Spinal cord (tissue), 10 donors: ENCODE measurements around the gene TM2D1. TPM values are rescaled to one million over a fixed set of nuclear protein-coding genes. Genes with fewer than 3 reads are reported as not detected.

Experiments used
- DNase-seq, 6 donors: peaks; one replicate each; pipeline versions ENCODE4 v3.0.0 to v3.0.0-alpha.2; 2013 to 2015; ENCODE audit warnings: low spot score in 6 of 6, low read depth in 4 of 6
- H3K27ac ChIP-seq: one replicate; pipeline ENCODE4 v1.5.1; 2013; ENCODE audit warnings: low read depth, low read length, control low read depth
- H3K27me3 ChIP-seq: one replicate; pipeline ENCODE4 v1.6.1; 2013; ENCODE audit warnings: low read length; ENCODE audit not compliant: control insufficient read depth, insufficient read depth
- H3K36me3 ChIP-seq: one replicate; pipeline ENCODE4 v1.6.1; 2013; ENCODE audit warnings: low read length; ENCODE audit not compliant: control insufficient read depth, insufficient read depth
- H3K4me1 ChIP-seq: one replicate; pipeline ENCODE4 v1.6.1; 2013; ENCODE audit warnings: low read length; ENCODE audit not compliant: control insufficient read depth, insufficient read depth
- H3K4me3 ChIP-seq: one replicate; pipeline ENCODE4 v1.5.1; 2013; ENCODE audit warnings: low read depth, low read length, control low read depth
- H3K9me3 ChIP-seq: one replicate; pipeline ENCODE4 v1.6.1; 2013; ENCODE audit warnings: low read length; ENCODE audit not compliant: control insufficient read depth, insufficient read depth
- WGBS: methylation state at CpG from one replicate; pipeline ENCODE4 v1.1.5; 2013; ENCODE audit warnings: missing lambda C conversion rate; ENCODE audit not compliant: insufficient coverage; 5-methylcytosine and 5-hydroxymethylcytosine counted together
- polyA plus RNA-seq, 2 donors: library from polyadenylated mRNA; unstranded; fragments of 120-200 nt; gene quantifications; one replicate each; pipeline ENCODE4 v1.2.1, GENCODE V29; 2013; ENCODE audit not compliant: insufficient read length in 2 of 2
- total RNA-seq, 2 donors: library from RNA; depleted of rRNA in 1 of 2; stranded (reverse); fragments of 120-200 nt in 1 of 2; fragments of >200 nt in 1 of 2; gene quantifications; one replicate each; pipeline versions ENCODE4 v1.2.3 to v1.2.4, GENCODE V29; 2013 to 2014
- donor health status: healthy.

Gene TM2D1
- total and polyA plus RNA-seq, 4 donors: 62.4 to 87.9 (median 71.8) TPM

GRCh38 chr1:61654067-61654466 lies 70.9 kb downstream of the TM2D1 start:
- Histone ChIP-seq H3K4me3 (no peak overlapping the region), H3K9me3 (no peaks in the 10 kb centered on the region), H3K27me3 (no peaks in the 10 kb centered on the region), H3K27ac (no peak overlapping the region), H3K4me1 (no peaks in the 10 kb centered on the region), H3K36me3 (no peaks in the 10 kb centered on the region)
- WGBS: 93% methylated on average over 30 of the region's 30 CpGs
- no peak for DNase-seq

GRCh38 chr1:61648983-61649742 lies 75.8 kb downstream of the TM2D1 start:
- WGBS: no CpG with 5 or more reads among the region's 5 CpGs
- DNase-seq: no peak

GRCh38 chr1:61647142-61647541 lies 77.8 kb downstream of the TM2D1 start:
- WGBS: no CpG with 5 or more reads among the region's 2 CpGs
- DNase-seq: no peak
- Histone ChIP-seq H3K27me3 (no peaks in the 10 kb centered on the region), H3K27ac (no peak overlapping the region), H3K4me3 (no peak overlapping the region), H3K4me1 (no peaks in the 10 kb centered on the region), H3K9me3 (no peaks in the 10 kb centered on the region), H3K36me3 (no peaks in the 10 kb centered on the region)

More at GRCh38 chr1:61648983-61649742, 75.8 kb downstream of the TM2D1 start:
- no peak overlapping the region for H3K4me3 ChIP-seq
- H3K27ac ChIP-seq: no peak overlapping the region
- H3K27me3 ChIP-seq: no peaks in the 10 kb centered on the region
- no peaks in the 10 kb centered on the region for H3K4me1 ChIP-seq
- H3K9me3 ChIP-seq: no peaks in the 10 kb centered on the region
- no peaks in the 10 kb centered on the region for H3K36me3 ChIP-seq

- no peak for DNase-seq
- 93% methylated on average over 3 of the region's 4 CpGs for WGBS
- no peak overlapping the region for H3K27ac ChIP-seq
- no peaks in the 10 kb centered on the region for H3K4me1 ChIP-seq
- no peaks in the 10 kb centered on the region for H3K9me3 ChIP-seq
- H3K36me3 ChIP-seq: no peaks in the 10 kb centered on the region
- no peaks in the 10 kb centered on the region for H3K27me3 ChIP-seq
- no peak overlapping the region for H3K4me3 ChIP-seq
Measured at GRCh38 chr1:61645476-61645875, 79.5 kb downstream of the TM2D1 start.

GRCh38 chr1:61644303-61644702 lies 80.6 kb downstream of the TM2D1 start:
- no peak for DNase-seq
- WGBS: 98% methylated on average over 3 of the region's 4 CpGs
- Histone ChIP-seq H3K4me1 (no peaks in the 10 kb centered on the region), H3K4me3 (no peak overlapping the region), H3K36me3 (no peaks in the 10 kb centered on the region), H3K27ac (no peak overlapping the region), H3K27me3 (no peaks in the 10 kb centered on the region), H3K9me3 (no peaks in the 10 kb centered on the region)

GRCh38 chr1:61642475-61643232 lies 82.3 kb downstream of the TM2D1 start:
- no peak for DNase-seq
- 72% methylated on average over 2 of the region's 5 CpGs for WGBS
- Histone ChIP-seq H3K9me3 (no peaks in the 10 kb centered on the region), H3K36me3 (no peaks in the 10 kb centered on the region), H3K27me3 (no peaks in the 10 kb centered on the region), H3K4me1 (no peaks in the 10 kb centered on the region), H3K4me3 (no peak overlapping the region), H3K27ac (no peak overlapping the region)

- Histone ChIP-seq H3K27ac (peak overlapping the region; percentile 50), H3K4me3 (no peak overlapping the region), H3K9me3 (no peaks in the 10 kb centered on the region), H3K36me3 (no peaks in the 10 kb centered on the region), H3K27me3 (no peaks in the 10 kb centered on the region), H3K4me1 (no peaks in the 10 kb centered on the region)
- DNase-seq: peak in 4 of 6 donors; percentile 28 to 95 (median 58)
- WGBS: 17% methylated on average over 17 of the region's 23 CpGs
Measured at GRCh38 chr1:61641578-61642336, 83.2 kb downstream of the TM2D1 start.

GRCh38 chr1:61640531-61641530 lies 84.1 kb downstream of the TM2D1 start:
- H3K27me3 ChIP-seq: no peaks in the 10 kb centered on the region
- no peaks in the 10 kb centered on the region for H3K9me3 ChIP-seq
- WGBS: 71% methylated on average over 15 of the region's 22 CpGs
- no peaks in the 10 kb centered on the region for H3K4me1 ChIP-seq
- H3K36me3 ChIP-seq: no peaks in the 10 kb centered on the region
- peak overlapping the region; percentile 50 for H3K27ac ChIP-seq
- H3K4me3 ChIP-seq: no peak overlapping the region
- DNase-seq: peak in 2 of 6 donors; percentile 33 to 36
